SJCRH30 (cell line): ENCODE results near the gene HPCAL1. TPM values are rescaled to one million over a fixed set of nuclear protein-coding genes. Genes with fewer than 3 reads are reported as not detected.
A peak's percentile ranks its signal among the peaks of the same experiment; 100 is the strongest.
"Not testable (repeated sequence)": the region's sequence is repeated elsewhere in the genome, so short reads cannot be mapped to it uniquely, and the experiment has no call there.

Source experiments
- DNase-seq, 2 experiments: peaks; one replicate each; pipeline ENCODE4 v3.0.0-alpha.2; 2015 to 2020
- H3K27ac ChIP-seq: fragments of 250-450 bp; sonication (Bioruptor Pico); 2 replicates; pipeline ENCODE4 v1.5.1; 2020; ENCODE audit warnings: mild to moderate bottlenecking, moderate library complexity
- H3K27me3 ChIP-seq: fragments of 250-450 bp; sonication (Bioruptor Pico); 2 replicates; pipeline ENCODE4 v1.5.1; 2020; ENCODE audit warnings: mild to moderate bottlenecking, moderate library complexity
- H3K36me3 ChIP-seq: fragments of 250-450 bp; sonication (Bioruptor Pico); 2 replicates; pipeline ENCODE4 v1.5.1; 2020; ENCODE audit warnings: mild to moderate bottlenecking, moderate library complexity
- H3K4me1 ChIP-seq: fragments of 250-450 bp; sonication (Bioruptor Pico); 2 replicates; pipeline ENCODE4 v1.5.1; 2020; ENCODE audit warnings: mild to moderate bottlenecking, moderate library complexity
- H3K4me3 ChIP-seq: fragments of 250-450 bp; sonication (Bioruptor Pico); 2 replicates; pipeline ENCODE4 v1.5.1; 2020; ENCODE audit warnings: mild to moderate bottlenecking, moderate library complexity
- H3K9me3 ChIP-seq: fragments of 250-450 bp; sonication (Bioruptor Pico); replicated peaks from 2 replicates; pipeline ENCODE4 v1.5.1; 2020; ENCODE audit warnings: mild to moderate bottlenecking, moderate library complexity
- total RNA-seq: library from RNA; depleted of rRNA; stranded (reverse); fragments of >200 nt; shearing (Covaris generic); gene quantifications from 2 replicates; pipeline ENCODE4 v1.2.3, GENCODE V29; 2014

HPCAL1 gene
- total RNA-seq, 1 experiment from 2014 or later, result 52.4 TPM

GRCh38 chr2:10433264-10433946, 130.7 kb downstream of the HPCAL1 start:
- H3K27me3 ChIP-seq, result no peaks in the 10 kb centered on the region
- H3K4me1 ChIP-seq, result peaks cover 16% of the 10 kb centered on the region
- no peak for DNase-seq
- peaks cover under 1% of the 10 kb centered on the region; the same call in 1 of the 2 replicates for H3K36me3 ChIP-seq
- no peak overlapping the region for H3K4me3 ChIP-seq
- no peak overlapping the region for H3K27ac ChIP-seq
- no peaks in the 10 kb centered on the region for H3K9me3 ChIP-seq

DNA sequence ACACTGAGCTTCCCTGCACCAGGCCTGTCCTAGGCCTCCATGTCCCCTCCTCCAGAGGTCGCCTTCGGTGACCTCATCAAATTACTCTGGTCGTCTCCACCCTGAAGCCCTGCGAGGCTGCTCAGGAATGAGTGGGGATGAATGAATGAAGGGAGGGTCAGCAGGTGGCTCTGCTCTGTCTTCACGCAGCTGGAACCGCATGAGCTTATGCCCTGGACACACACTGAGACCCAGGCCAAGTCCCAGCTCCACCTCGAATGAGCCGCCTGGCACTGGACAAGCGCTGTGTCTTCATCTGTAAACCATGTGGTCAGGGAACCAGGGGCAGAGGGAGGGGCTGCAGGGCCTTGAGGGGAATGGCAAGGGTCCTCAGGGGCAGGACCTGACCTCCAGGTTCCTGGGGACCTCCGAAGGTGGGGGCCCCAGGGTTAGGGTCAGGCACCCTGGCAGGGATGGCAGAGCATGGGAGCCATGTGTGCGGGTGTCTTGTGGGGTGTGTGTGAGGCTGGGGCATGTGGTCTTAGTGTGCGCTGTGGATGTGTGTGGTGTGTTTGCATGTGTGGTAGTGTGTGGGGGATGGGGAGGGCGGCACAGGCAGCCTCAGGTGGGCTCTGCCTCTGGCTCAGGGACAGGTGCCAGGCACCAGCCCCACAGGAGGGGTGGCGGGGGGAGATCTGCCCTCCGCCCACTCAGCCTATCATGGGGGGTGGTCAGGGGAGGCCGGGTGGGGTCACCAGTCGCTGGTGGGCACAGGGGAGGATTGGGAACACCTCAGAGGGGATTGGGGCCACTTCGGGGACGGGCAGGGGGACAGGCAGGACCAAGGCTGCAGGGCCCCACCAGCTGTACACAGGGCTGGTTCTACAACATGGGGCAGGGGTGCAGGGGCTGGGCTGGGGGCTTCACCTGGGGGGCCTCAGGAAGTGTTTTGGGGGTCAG, 131.5 kb downstream of the HPCAL1 start:
- H3K27ac ChIP-seq, result no peak overlapping the region
- peak in 1 of 2 experiments; percentile 42 for DNase-seq
- peaks cover 16% of the 10 kb centered on the region for H3K4me1 ChIP-seq
- no peak overlapping the region for H3K4me3 ChIP-seq
- H3K36me3 ChIP-seq, result peaks cover 9% of the 10 kb centered on the region
- no peaks in the 10 kb centered on the region for H3K27me3 ChIP-seq
- no peaks in the 10 kb centered on the region for H3K9me3 ChIP-seq

DNA sequence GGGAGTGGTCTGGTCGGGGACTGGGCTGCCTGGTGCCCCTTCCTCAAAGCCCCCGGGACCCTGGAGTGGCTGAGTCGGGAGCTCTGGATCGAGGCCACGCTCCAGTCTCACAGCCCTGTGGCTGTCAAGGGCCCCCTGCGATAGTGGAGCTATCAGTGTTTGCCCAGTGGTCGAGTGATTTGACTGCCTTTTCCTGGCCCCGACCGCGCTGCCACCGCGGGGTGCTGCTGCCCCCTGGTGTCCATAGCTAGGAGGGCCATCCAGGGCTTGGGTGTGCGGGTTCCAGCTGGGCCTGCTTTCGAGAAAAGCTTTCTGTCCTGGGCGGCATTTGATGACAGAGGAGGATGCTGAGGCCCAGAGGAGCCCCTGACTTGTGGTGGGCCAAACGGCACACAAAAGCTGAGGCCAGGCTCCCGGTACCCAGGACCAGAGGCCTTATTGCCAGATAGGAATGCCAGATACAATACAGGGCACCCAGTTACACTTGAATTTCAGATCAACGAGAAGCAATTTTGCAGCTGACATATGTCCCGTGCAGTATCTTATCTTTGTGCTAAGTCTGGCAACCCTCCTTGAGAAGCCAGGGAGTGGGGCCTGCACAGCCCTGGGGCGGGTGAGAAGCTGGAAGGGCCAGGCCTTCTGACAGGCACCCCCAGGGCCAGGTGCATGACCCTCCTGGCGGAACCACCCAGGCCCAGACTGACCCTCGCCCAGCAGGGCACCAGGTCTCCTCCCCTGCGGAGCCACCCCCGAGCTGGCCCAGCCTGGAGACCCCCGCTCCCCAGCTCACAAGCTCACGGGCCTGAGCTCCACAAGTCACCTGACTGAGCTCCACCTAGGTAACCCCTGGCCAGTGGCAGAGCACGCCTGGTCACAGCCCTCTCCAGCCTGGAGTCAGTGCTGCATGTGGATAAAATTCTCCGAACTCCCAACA, 132.4 kb downstream of the HPCAL1 start:
- Histone ChIP-seq H3K4me1 (peaks cover 16% of the 10 kb centered on the region), H3K27me3 (no peaks in the 10 kb centered on the region), H3K9me3 (no peaks in the 10 kb centered on the region), H3K36me3 (peaks cover 18% of the 10 kb centered on the region), H3K4me3 (no peak overlapping the region), H3K27ac (no peak overlapping the region)
- DNase-seq, result peak; percentile 86 to 94

DNA sequence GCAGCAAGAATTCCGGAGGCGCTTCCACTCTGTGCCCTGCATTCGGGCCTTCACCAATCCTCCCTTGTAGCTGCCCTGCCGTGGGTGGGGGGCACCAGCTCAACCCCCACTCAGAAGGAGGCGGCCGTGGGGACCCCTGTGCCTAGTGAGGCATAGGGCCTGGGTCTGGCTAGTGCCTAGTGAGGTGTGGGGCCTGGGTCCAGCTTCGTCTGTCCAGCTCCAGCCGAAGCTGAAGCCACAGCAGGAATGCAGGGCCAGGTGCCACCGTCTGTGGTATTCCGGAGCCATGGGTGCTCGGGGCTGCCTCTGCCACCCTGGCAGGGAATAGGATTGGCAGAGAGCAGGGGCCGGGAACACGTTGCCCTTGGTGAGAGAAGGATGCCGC, 133.1 kb downstream of the HPCAL1 start:
- Histone ChIP-seq H3K27ac (no peak overlapping the region), H3K27me3 (no peaks in the 10 kb centered on the region), H3K4me3 (no peak overlapping the region), H3K36me3 (peaks cover 25% of the 10 kb centered on the region), H3K9me3 (no peaks in the 10 kb centered on the region), H3K4me1 (peaks cover 16% of the 10 kb centered on the region)
- no peak for DNase-seq

DNA sequence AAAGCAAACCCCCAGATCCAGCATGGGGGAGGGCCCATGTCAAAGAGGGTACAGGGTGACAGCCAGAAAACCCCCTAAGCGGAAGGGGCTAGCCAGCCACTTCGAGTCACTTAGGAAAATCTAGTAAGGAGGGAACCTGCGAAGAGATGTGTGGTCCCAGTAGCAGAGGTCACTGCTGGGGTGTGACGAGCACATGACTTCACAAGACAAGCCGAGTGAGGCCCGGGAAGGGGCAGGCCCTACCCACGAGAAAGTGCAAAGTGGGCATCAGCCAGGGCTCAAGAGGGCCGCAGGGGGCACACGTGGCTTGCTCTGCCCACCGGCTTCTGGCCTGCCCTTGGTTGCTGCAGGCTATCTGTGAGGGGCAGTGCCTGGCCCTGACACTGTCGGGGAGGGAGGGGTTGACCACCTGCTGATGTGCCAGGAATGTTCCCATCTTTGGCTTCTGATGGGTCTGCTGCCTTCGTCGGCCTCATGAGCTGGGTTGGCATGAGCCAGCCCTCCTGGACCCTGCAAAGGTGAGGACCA, 133.9 kb downstream of the HPCAL1 start:
- Histone ChIP-seq H3K27me3 (no peaks in the 10 kb centered on the region), H3K27ac (no peak overlapping the region), H3K36me3 (peaks cover 33% of the 10 kb centered on the region), H3K4me1 (peaks cover 14% of the 10 kb centered on the region), H3K4me3 (no peak overlapping the region), H3K9me3 (no peaks in the 10 kb centered on the region)
- DNase-seq, result no peak

- Histone ChIP-seq H3K4me3 (no peak overlapping the region), H3K9me3 (no peaks in the 10 kb centered on the region), H3K27me3 (no peaks in the 10 kb centered on the region), H3K27ac (no peak overlapping the region), H3K4me1 (peaks cover 10% of the 10 kb centered on the region), H3K36me3 (peaks cover 45% of the 10 kb centered on the region)
- no peak for DNase-seq
Measured at GRCh38 chr2:10437806-10438205, 135.1 kb downstream of the HPCAL1 start.

DNA sequence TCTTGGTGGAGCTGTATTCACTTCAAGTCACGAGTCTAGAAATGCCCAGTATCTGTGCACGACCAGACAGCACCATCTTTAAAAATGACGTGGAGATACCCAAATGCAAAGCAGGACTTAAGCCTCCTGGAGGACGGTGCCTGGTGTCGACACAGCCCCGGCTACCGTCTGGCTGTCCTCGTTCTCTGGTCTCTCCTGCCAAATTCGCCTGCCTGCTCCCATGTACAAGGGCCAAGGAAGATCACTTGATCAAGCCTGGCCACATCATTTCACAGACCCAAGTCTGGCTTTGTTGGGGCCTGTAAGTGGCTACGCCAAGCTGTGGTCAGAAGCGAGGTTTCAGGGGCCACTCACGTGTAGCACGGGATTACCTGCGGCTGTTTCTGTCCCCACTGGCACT, 136.0 kb downstream of the HPCAL1 start:
- no peak for DNase-seq
- Histone ChIP-seq H3K9me3 (no peaks in the 10 kb centered on the region), H3K27ac (no peak overlapping the region), H3K27me3 (no peaks in the 10 kb centered on the region), H3K4me1 (peaks cover 7% of the 10 kb centered on the region; the same call in 1 of the 2 replicates), H3K4me3 (no peak overlapping the region), H3K36me3 (peaks cover 54% of the 10 kb centered on the region)

DNA sequence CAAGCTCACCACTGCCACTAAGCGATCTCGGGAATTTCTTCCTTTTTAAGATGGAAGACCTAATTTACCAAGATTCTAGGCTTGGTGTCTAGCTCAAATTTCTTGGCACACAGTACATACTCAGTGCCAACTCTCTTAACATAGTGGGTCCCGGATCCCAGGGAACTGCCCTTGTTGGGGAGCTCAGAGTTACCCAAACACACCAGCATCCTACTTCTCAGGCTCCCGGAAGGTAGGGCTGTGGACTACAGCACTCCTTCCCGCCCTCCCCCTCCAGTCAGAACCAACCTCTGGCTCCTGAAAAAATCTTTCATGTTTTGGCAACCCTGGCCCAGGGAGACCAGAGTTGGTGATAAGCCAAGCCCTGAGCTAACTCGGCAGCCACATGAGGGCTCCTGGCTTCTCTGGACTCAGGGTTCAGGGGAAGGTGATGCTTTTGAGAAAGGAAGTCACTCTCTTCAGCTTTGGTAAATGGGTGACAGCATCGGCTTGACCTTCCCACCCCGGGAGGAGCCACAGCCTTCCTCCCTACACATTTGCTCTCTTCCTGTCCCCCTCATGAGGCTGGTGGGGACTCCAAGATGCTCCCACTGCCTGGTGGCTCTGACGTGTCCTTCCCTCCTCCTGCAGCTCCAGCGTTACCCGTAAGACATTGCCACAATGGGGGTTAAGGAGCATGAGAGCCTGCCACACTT, 136.6 kb downstream of the HPCAL1 start:
- no peaks in the 10 kb centered on the region for H3K9me3 ChIP-seq
- no peaks in the 10 kb centered on the region for H3K27me3 ChIP-seq
- H3K36me3 ChIP-seq, result peaks cover 60% of the 10 kb centered on the region
- no peak for DNase-seq
- no peak overlapping the region for H3K27ac ChIP-seq
- no peak overlapping the region for H3K4me3 ChIP-seq
- peaks cover 1% of the 10 kb centered on the region; the same call in 1 of the 2 replicates for H3K4me1 ChIP-seq

DNA sequence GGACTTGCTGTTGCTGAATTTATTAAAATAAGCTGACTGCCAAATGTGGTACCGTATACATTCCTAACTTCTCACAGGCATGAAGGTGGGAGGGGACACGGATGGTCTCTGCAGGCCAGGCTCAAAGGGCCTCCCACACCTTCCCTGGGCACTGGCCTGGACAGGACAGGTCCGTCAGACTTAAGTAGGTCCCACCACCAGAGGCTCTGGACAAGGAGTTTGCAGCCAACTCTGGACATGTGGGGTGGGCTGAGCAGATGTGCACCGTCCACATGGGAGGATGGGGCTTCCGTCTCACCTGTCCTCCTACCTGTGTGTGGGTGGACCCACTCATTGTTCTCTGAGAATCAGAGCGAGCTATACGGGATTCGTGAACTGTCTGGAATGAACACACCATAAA, 137.3 kb downstream of the HPCAL1 start:
- no peak for DNase-seq
- no peak overlapping the region for H3K4me3 ChIP-seq
- no peaks in the 10 kb centered on the region for H3K27me3 ChIP-seq
- peaks cover 67% of the 10 kb centered on the region for H3K36me3 ChIP-seq
- H3K9me3 ChIP-seq, result no peaks in the 10 kb centered on the region
- H3K27ac ChIP-seq, result no peak overlapping the region
- H3K4me1 ChIP-seq, result no peaks in the 10 kb centered on the region

- DNase-seq, result no peak
- no peaks in the 10 kb centered on the region for H3K27me3 ChIP-seq
- H3K4me1 ChIP-seq, result no peaks in the 10 kb centered on the region
- peaks cover 70% of the 10 kb centered on the region for H3K36me3 ChIP-seq
- H3K4me3 ChIP-seq, result no peak overlapping the region
- H3K9me3 ChIP-seq, result no peaks in the 10 kb centered on the region
- no peak overlapping the region for H3K27ac ChIP-seq
Measured at GRCh38 chr2:10440736-10441135, 138.0 kb downstream of the HPCAL1 start.

DNA sequence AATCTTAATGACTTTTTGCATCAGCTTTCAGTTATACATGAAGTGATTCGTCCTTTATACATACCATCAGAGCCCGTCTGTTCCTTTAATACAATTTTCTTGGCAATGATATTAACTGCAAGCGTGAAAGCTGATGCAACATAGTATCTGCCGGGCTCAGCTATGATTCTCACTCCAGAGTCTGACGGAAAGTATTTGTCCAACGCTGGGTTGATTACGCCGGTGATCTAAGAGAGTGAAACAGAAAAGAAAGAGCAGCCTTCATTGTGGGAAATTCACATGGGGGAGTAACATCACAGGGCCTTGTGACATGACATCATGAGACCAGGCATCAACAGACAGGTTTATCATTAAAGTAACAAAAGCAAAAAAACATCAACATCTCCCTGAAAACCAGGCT, 139.2 kb downstream of the HPCAL1 start:
- peaks cover 70% of the 10 kb centered on the region for H3K36me3 ChIP-seq
- no peak for DNase-seq
- no peaks in the 10 kb centered on the region for H3K27me3 ChIP-seq
- no peak overlapping the region for H3K4me3 ChIP-seq
- H3K27ac ChIP-seq, result no peak overlapping the region
- 0 out of 2 replicates have a peak, but pooled peaks cover 6% of the 10 kb centered on the region for H3K4me1 ChIP-seq
- no peaks in the 10 kb centered on the region for H3K9me3 ChIP-seq

GRCh38 chr2:10442469-10443126, 139.9 kb downstream of the HPCAL1 start:
- H3K4me1 ChIP-seq, H3K27me3 ChIP-seq, H3K27ac ChIP-seq, DNase-seq, H3K4me3 ChIP-seq, H3K9me3 ChIP-seq: not testable (repeated sequence)
- peaks cover 70% of the 10 kb centered on the region for H3K36me3 ChIP-seq

DNA sequence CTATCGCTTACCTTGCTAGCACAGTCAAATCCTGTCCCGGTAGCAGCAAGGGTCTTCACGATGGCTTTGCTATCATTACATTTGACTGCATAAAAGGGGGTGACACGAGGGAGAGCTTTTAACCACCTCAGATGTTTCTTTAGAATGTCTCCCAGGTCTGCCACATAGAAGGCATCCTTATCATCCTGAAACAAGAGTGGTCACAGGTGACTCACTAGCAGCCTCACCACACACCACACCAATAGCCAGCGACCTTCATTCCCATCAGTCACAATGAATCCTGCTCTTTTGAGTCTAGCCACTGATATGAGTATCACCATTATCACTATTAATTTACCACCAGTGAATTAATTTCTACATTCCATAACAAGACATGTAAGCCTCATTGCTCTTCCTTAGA, 141.8 kb downstream of the HPCAL1 start:
- Histone ChIP-seq H3K27me3 (no peaks in the 10 kb centered on the region), H3K4me3 (no peak overlapping the region), H3K9me3 (no peaks in the 10 kb centered on the region; the same call in 1 of the 2 replicates), H3K4me1 (peaks cover 11% of the 10 kb centered on the region), H3K27ac (no peak overlapping the region), H3K36me3 (peaks cover 58% of the 10 kb centered on the region)
- no peak for DNase-seq
